ENCODE data around the gene KLHDC8A.
"Not testable (repeated sequence)": the region's sequence is repeated elsewhere in the genome, so short reads cannot be mapped to it uniquely, and the experiment has no call there.

- TF ChIP-seq NR2C1 (IDR thresholded peaks at IDR 0.05); NR2C1 (tag; IDR thresholded peaks at IDR 0.05); TBP (optimal IDR thresholded peaks at IDR 0.05; ENCODE audit: low read depth, low read length); JUNB (CRISPR knock-in tag; conservative IDR thresholded peaks at IDR 0.05); ARID1B (IDR thresholded peaks at IDR 0.05); ADNP (tag; IDR thresholded peaks at IDR 0.05): not testable (repeated sequence)
Observed at GRCh38 chr1:205406252-205406651, 49.5 kb upstream of the KLHDC8A start.
